ENCODE data around the gene CACNB1. TPM values are rescaled to one million over a fixed set of nuclear protein-coding genes. Genes with fewer than 3 reads are reported as not detected.

CACNB1 gene
- total RNA-seq, 1 donor from 2014 or later, result 0.99 TPM

- DNase-seq (ENCODE audit: low read depth in 2 of 2), result no peak
Observed at GRCh38 chr17:39200957-39201510, 3.6 kb upstream of the CACNB1 start.

- DNase-seq (ENCODE audit: low read depth in 2 of 2), result peak in 1 of 2 donors; percentile 63
Observed at GRCh38 chr17:39200070-39200879, 2.8 kb upstream of the CACNB1 start, which contains the start of gene RPL19. Gene RPL19 (plus strand): TSS chr17:39200283. CDS start chr17:39200345, 62 bp downstream.

- peak; percentile 95 to 97 for DNase-seq (ENCODE audit: low read depth in 2 of 2)
Observed at GRCh38 chr17:39199820-39200069, 2.3 kb upstream of the CACNB1 start.

- no peak for DNase-seq (ENCODE audit: low read depth in 2 of 2)
Observed at GRCh38 chr17:39198186-39198566, 707 bp upstream of the CACNB1 start.

GRCh38 chr17:39196808-39197291 is 619 bp downstream of the CACNB1 start:
- no peak for DNase-seq (ENCODE audit: low read depth in 2 of 2)

- DNase-seq (ENCODE audit: low read depth in 2 of 2), result no peak
Observed at GRCh38 chr17:39196241-39196807, 1.1 kb downstream of the CACNB1 start.

- DNase-seq (ENCODE audit: low read depth in 2 of 2), result no peak
Observed at GRCh38 chr17:39195568-39196160, 1.8 kb downstream of the CACNB1 start.

GRCh38 chr17:39194985-39195524 is 2.4 kb downstream of the CACNB1 start:
- DNase-seq (ENCODE audit: low read depth in 2 of 2), result no peak

- DNase-seq (ENCODE audit: low read depth in 2 of 2), result peak; percentile 65 to 71
Observed at GRCh38 chr17:39194089-39194984, 3.1 kb downstream of the CACNB1 start.

GRCh38 chr17:39193346-39193745 is 4.1 kb downstream of the CACNB1 start:
- no peak for DNase-seq (ENCODE audit: low read depth in 2 of 2)

GRCh38 chr17:39192901-39193300 is 4.6 kb downstream of the CACNB1 start:
- no peak for DNase-seq (ENCODE audit: low read depth in 2 of 2)

GRCh38 chr17:39191750-39192510 is 5.5 kb downstream of the CACNB1 start:
- DNase-seq (ENCODE audit: low read depth in 2 of 2), result no peak

GRCh38 chr17:39187152-39187830 is 10.2 kb downstream of the CACNB1 start:
- no peak for DNase-seq (ENCODE audit: low read depth in 2 of 2)

GRCh38 chr17:39186481-39187002 is 10.9 kb downstream of the CACNB1 start:
- DNase-seq (ENCODE audit: low read depth in 2 of 2), result no peak

GRCh38 chr17:39183720-39184119 is 13.7 kb downstream of the CACNB1 start:
- DNase-seq (ENCODE audit: low read depth in 2 of 2), result no peak

GRCh38 chr17:39183045-39183444 is 14.4 kb downstream of the CACNB1 start:
- DNase-seq (ENCODE audit: low read depth in 2 of 2), result no peak

- no peak for DNase-seq (ENCODE audit: low read depth in 2 of 2)
Observed at GRCh38 chr17:39181303-39181702, 16.2 kb downstream of the CACNB1 start.

GRCh38 chr17:39178536-39178935 is 18.9 kb downstream of the CACNB1 start:
- peak; percentile 57 to 70 for DNase-seq (ENCODE audit: low read depth in 2 of 2)

- no peak for DNase-seq (ENCODE audit: low read depth in 2 of 2)
Observed at GRCh38 chr17:39177256-39177655, 20.2 kb downstream of the CACNB1 start.

- DNase-seq (ENCODE audit: low read depth in 2 of 2), result peak in 1 of 2 donors; percentile 47
Observed at GRCh38 chr17:39175695-39176093, 21.8 kb downstream of the CACNB1 start.
